Right lobe of liver (tissue), 4 donors: ENCODE results near the gene TMEM245.

Experiments used
- POLR2A ChIP-seq: fragments of 450-650 bp; IDR thresholded peaks from one replicate; pipeline ENCODE4 v1.6.1; 2017; ENCODE audit warnings: antibody characterized with exemption, mild to moderate bottlenecking
- TF ChIP-seq, protein P1 (sequence below), 4 donors: fragments of 200-600 bp in 3 of 4; fragments of 450-650 bp in 1 of 4; IDR thresholded peaks; one replicate each; pipeline versions ENCODE4 v1.5.1 to v1.8.0; 2016 to 2022; ENCODE audit warnings: antibody characterized with exemption in 4 of 4, mild to moderate bottlenecking in 2 of 4
- donor health status: DM: no; HTN: no; CAD: no.
- donor health status: DM: no; HTN: no; CAD: no.
- donor health status: DM: no; HTN: yes; CAD: no.

GRCh38 chr9:109072821-109073435, 46.8 kb downstream of the TMEM245 start:
- no peak for TF ChIP-seq POLR2A
- TF ChIP-seq, protein P1, sequence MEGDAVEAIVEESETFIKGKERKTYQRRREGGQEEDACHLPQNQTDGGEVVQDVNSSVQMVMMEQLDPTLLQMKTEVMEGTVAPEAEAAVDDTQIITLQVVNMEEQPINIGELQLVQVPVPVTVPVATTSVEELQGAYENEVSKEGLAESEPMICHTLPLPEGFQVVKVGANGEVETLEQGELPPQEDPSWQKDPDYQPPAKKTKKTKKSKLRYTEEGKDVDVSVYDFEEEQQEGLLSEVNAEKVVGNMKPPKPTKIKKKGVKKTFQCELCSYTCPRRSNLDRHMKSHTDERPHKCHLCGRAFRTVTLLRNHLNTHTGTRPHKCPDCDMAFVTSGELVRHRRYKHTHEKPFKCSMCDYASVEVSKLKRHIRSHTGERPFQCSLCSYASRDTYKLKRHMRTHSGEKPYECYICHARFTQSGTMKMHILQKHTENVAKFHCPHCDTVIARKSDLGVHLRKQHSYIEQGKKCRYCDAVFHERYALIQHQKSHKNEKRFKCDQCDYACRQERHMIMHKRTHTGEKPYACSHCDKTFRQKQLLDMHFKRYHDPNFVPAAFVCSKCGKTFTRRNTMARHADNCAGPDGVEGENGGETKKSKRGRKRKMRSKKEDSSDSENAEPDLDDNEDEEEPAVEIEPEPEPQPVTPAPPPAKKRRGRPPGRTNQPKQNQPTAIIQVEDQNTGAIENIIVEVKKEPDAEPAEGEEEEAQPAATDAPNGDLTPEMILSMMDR (IDR thresholded peaks at IDR 0.05), result no peak
